AG09309 (cell line): ENCODE data around the gene ATP4B.

ENCODE experiments used
- DNase-seq: peaks from one replicate; pipeline ENCODE4 v3.0.0-alpha.2; 2010; ENCODE audit warnings: low read depth
- H3K4me3 ChIP-seq: 2 replicates; pipeline ENCODE4 v1.5.1; 2011; ENCODE audit warnings: mild to moderate bottlenecking, low read depth, low read length, moderate library complexity; ENCODE audit not compliant: control insufficient read depth
- TF ChIP-seq, protein P1 (sequence below): IDR thresholded peaks from 2 replicates; pipeline ENCODE4 v1.5.1; 2011; ENCODE audit warnings: mild to moderate bottlenecking, low read depth, low read length, inconsistent platforms; ENCODE audit not compliant: insufficient read depth, control insufficient read depth; ENCODE audit errors: missing control alignments

The ATP4B gene

DNA sequence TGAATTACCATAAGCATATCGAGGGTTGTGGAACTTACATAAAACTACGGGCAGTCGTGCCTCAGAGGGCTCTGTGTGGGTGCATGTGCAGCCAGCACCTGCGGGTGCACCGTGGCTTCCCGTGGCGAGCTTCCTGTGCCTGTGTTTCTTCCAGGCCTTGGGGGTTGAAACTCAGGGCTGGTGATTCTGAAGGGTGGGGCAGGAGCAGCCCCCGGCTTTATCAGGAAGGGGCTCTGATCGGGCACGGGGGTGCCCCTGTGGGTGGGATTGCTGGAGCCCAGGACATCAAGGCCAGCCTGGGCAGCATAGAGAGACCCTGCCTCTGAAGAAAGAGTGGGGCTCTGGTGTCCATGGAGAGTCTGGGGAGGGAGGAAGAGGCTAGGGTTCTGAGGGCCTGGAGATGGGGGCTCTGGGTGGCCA, 11.1 kb downstream of the ATP4B start:
- no peak overlapping the region for H3K4me3 ChIP-seq
- DNase-seq, result no peak
- TF ChIP-seq, protein P1, sequence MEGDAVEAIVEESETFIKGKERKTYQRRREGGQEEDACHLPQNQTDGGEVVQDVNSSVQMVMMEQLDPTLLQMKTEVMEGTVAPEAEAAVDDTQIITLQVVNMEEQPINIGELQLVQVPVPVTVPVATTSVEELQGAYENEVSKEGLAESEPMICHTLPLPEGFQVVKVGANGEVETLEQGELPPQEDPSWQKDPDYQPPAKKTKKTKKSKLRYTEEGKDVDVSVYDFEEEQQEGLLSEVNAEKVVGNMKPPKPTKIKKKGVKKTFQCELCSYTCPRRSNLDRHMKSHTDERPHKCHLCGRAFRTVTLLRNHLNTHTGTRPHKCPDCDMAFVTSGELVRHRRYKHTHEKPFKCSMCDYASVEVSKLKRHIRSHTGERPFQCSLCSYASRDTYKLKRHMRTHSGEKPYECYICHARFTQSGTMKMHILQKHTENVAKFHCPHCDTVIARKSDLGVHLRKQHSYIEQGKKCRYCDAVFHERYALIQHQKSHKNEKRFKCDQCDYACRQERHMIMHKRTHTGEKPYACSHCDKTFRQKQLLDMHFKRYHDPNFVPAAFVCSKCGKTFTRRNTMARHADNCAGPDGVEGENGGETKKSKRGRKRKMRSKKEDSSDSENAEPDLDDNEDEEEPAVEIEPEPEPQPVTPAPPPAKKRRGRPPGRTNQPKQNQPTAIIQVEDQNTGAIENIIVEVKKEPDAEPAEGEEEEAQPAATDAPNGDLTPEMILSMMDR, result no peak

DNA sequence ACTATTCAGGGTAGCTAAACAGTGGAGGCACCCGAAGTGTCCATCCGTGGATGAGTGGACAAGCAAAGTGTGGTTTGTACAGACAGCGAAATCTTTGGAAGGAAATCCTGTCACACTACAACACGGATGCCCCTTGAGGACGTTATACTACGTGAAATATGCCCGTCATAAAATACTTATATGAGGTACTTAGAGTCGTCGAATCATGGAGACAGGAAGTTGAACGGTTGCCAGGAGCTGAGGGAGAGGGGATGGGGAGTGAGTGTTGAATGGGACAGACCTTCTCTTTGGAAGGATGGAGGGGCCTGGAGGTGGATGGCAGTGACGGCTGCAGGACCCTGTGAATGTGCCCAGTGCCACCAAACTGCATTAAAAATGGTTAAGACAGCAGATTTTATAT, 11.6 kb downstream of the ATP4B start:
- DNase-seq, result no peak
- TF ChIP-seq, protein P1, result no peak
- no peak overlapping the region for H3K4me3 ChIP-seq

DNA sequence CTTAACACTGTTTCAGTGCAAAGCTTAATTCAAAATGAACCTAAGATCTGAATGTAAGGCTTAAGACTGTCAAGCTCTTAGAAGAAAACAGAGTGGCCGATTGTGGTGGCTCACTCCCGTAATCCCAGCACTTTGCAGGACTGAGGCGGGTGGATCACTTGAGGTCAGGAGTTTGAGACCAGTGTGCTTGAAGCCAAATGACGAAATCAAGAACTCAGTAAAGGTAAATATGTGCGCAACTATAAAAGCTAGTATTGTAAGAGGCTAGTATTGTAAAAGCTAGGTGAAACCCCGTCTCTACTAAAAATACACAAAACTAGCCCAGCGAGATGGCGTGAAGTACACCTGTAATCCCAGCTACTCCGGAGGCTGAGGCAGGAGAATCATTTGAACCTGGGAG, 12.7 kb downstream of the ATP4B start:
- no peak for DNase-seq
- TF ChIP-seq, protein P1, result no peak
- H3K4me3 ChIP-seq, result no peak overlapping the region

- H3K4me3 ChIP-seq, result no peak overlapping the region
- DNase-seq, result no peak
- TF ChIP-seq, protein P1, result no peak
Observed at GRCh38 chr13:113644800-113645199, 13.2 kb downstream of the ATP4B start.

DNA sequence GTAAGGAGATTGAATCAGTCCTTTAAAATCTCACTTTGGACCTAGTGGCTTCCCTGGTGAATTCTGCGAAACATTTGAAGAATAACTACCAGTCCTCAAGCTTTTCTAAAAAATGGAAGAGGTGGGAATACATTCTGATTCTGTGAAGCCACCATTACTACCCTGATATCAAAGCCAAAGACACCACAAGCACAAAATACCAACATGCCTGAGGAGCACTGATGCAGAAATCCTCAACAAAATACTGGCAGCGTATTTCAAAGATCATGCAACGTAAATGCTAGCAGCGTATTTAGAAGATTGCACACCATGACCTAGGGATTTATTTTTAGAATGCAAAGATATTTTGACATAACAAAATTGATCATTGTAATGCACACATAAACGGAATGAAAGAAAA, 14.4 kb downstream of the ATP4B start:
- DNase-seq, result no peak
- TF ChIP-seq, protein P1, result no peak
- H3K4me3 ChIP-seq, result no peak overlapping the region

GRCh38 chr13:113642563-113642962, 15.4 kb downstream of the ATP4B start:
- DNase-seq, result no peak
- H3K4me3 ChIP-seq, result no peak overlapping the region
- TF ChIP-seq, protein P1, result no peak

DNA sequence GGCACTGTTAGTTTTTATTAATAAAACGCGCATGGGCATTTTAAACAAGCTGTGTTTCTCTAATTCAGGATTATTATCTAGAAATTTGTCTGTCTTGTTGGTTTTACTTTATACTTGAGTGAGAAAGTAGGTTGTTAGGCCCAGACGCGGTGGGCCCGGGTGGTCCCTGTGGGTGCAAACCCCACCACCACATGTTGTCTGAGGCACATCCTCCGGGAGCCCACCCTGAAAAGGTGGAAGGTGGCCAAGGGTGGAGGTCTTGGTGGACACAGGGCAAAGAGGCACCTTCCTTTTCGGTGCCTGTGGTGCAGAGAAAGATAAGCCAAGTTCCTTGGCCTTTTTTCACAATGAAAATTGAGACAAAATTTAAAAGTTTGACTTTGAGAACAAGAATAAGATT, 16.6 kb downstream of the ATP4B start:
- DNase-seq, result no peak
- no peak overlapping the region for H3K4me3 ChIP-seq
- TF ChIP-seq, protein P1, result no peak
